WTC11 (cell line): ENCODE data around the gene ATF5. TPM values are rescaled to one million over a fixed set of nuclear protein-coding genes. Genes with fewer than 3 reads are reported as not detected.

Source experiments
- ATAC-seq: fragments of 200-7000 bp; cut with Tn5 transposase; 2 replicates; pipeline ENCODE4 v1.10.0; 2021; ENCODE audit warnings: mild to moderate bottlenecking, moderate library complexity
- CTCF ChIA-PET: fragments of 300-600 bp; sonication (Branson Sonifier 250); formaldehyde crosslinking; loops from one replicate; lab custom pipeline; 2021; ENCODE audit warnings: antibody characterized with exemption; lab: Charles Lee
- POLR2A ChIA-PET: fragments of 350-600 bp; sonication (Branson Sonifier 250); formaldehyde crosslinking; loops from one replicate; lab custom pipeline; 2021; ENCODE audit warnings: antibody characterized with exemption; lab: Charles Lee
- DNase-seq: peaks from one replicate; pipeline ENCODE4 v3.0.0; 2021; ENCODE audit warnings: low spot score
- H3K27ac Mint-ChIP-seq: 2 replicates; pipeline ENCODE4 v1.8.0; 2021; ENCODE audit warnings: mixed read lengths
- H3K27me3 Mint-ChIP-seq: 2 replicates; pipeline ENCODE4 v1.8.0; 2021; ENCODE audit warnings: low read depth, mild to moderate bottlenecking, moderate library complexity, mixed read lengths
- H3K36me3 Mint-ChIP-seq: 2 replicates; pipeline ENCODE4 v1.8.0; 2021; ENCODE audit warnings: mixed read lengths
- H3K4me1 Mint-ChIP-seq: 2 replicates; pipeline ENCODE4 v1.8.0; 2022; ENCODE audit warnings: mixed read lengths
- H3K4me3 Mint-ChIP-seq: 2 replicates; pipeline ENCODE4 v1.8.0; 2021; ENCODE audit warnings: mild to moderate bottlenecking, moderate library complexity, mixed read lengths
- H3K9me3 Mint-ChIP-seq: 2 replicates; pipeline ENCODE4 v1.8.0; 2021; ENCODE audit warnings: mixed read lengths
- ELF4 ChIP-seq: sonication (generic); formaldehyde crosslinking; IDR thresholded peaks from 2 replicates; pipeline ENCODE4 v1.8.1; 2022; ENCODE audit warnings: low read depth, mild to moderate bottlenecking, moderate library complexity, missing genetic modification reagents
- ESRRA ChIP-seq: sonication (generic); formaldehyde crosslinking; IDR thresholded peaks from 2 replicates; pipeline ENCODE4 v1.8.1; 2022; ENCODE audit warnings: mild to moderate bottlenecking, missing genetic modification reagents, borderline replicate concordance
- GTF2I ChIP-seq: fragments of 250-450 bp; sonication (Bioruptor Pico); conservative IDR thresholded peaks from 2 replicates; pipeline ENCODE4 v1.4.0; 2021; ENCODE audit warnings: mild to moderate bottlenecking
- JUN ChIP-seq: sonication (generic); formaldehyde crosslinking; IDR thresholded peaks from 2 replicates; pipeline ENCODE4 v1.8.0; 2023; ENCODE audit warnings: mild to moderate bottlenecking, missing genetic modification reagents
- MYBL2 ChIP-seq: sonication (generic); formaldehyde crosslinking; IDR thresholded peaks from 2 replicates; pipeline ENCODE4 v1.8.1; 2023; ENCODE audit warnings: mild to moderate bottlenecking, moderate library complexity, missing genetic modification reagents
- NFE2L1 ChIP-seq: sonication (generic); formaldehyde crosslinking; IDR thresholded peaks from 2 replicates; pipeline ENCODE4 v1.8.1; 2023; ENCODE audit warnings: missing genetic modification reagents
- NFYB ChIP-seq: sonication (generic); formaldehyde crosslinking; conservative IDR thresholded peaks from 2 replicates; pipeline ENCODE4 v1.8.0; 2022; ENCODE audit warnings: low read depth, missing genetic modification reagents
- RORB ChIP-seq: fragments of 250-450 bp; sonication (Bioruptor Pico); IDR thresholded peaks from 2 replicates; pipeline ENCODE4 v1.9.0; 2021; ENCODE audit warnings: mild to moderate bottlenecking
- TCF7 ChIP-seq: sonication (generic); formaldehyde crosslinking; IDR thresholded peaks from 2 replicates; pipeline ENCODE4 v1.8.0; 2022; ENCODE audit warnings: mild to moderate bottlenecking, low read depth, missing genetic modification reagents, moderate library complexity
- ZNF121 ChIP-seq: sonication (generic); formaldehyde crosslinking; IDR thresholded peaks from 2 replicates; pipeline ENCODE4 v1.8.0; 2023; ENCODE audit warnings: missing genetic modification reagents
- ZNF138 ChIP-seq: sonication (generic); formaldehyde crosslinking; conservative IDR thresholded peaks from 2 replicates; pipeline ENCODE4 v1.8.1; 2022; ENCODE audit warnings: mild to moderate bottlenecking, moderate library complexity, missing genetic modification reagents
- total RNA-seq: library from RNA; stranded (reverse); gene quantifications from 3 replicates; pipeline ENCODE4 v1.2.3, GENCODE V29; 2021
- TF ChIP-seq, protein P1 (sequence below): fragments of 250-450 bp; sonication (Bioruptor Pico); IDR thresholded peaks from 2 replicates; pipeline ENCODE4 v1.9.0; 2021; ENCODE audit warnings: mild to moderate bottlenecking
- TF ChIP-seq, protein P2 (sequence below): sonication (generic); formaldehyde crosslinking; IDR thresholded peaks from 2 replicates; pipeline ENCODE4 v1.8.0; 2022; ENCODE audit warnings: mild to moderate bottlenecking, missing genetic modification reagents
- TF ChIP-seq, protein P3 (sequence below): sonication (generic); formaldehyde crosslinking; IDR thresholded peaks from 2 replicates; pipeline ENCODE4 v1.8.0; 2023; ENCODE audit warnings: missing genetic modification reagents
- TF ChIP-seq, protein P4 (sequence below): sonication (generic); formaldehyde crosslinking; IDR thresholded peaks from 2 replicates; pipeline ENCODE4 v1.8.1; 2022; ENCODE audit warnings: mild to moderate bottlenecking, missing genetic modification reagents, moderate library complexity, borderline replicate concordance
- TF ChIP-seq, protein P5 (sequence below): sonication (generic); formaldehyde crosslinking; IDR thresholded peaks from 2 replicates; pipeline ENCODE4 v1.8.0; 2022; ENCODE audit warnings: mild to moderate bottlenecking, missing genetic modification reagents
- TF ChIP-seq, protein P6 (sequence below): fragments of 200-600 bp; IDR thresholded peaks from 2 replicates; pipeline ENCODE4 v1.8.0; 2022; ENCODE audit warnings: antibody characterized with exemption
- TF ChIP-seq, protein P7 (sequence below): sonication (generic); formaldehyde crosslinking; IDR thresholded peaks from 2 replicates; pipeline ENCODE4 v1.8.1; 2022; ENCODE audit warnings: low read depth, mild to moderate bottlenecking, moderate library complexity, missing genetic modification reagents, borderline replicate concordance
- TF ChIP-seq, protein P8 (sequence below): sonication (generic); formaldehyde crosslinking; IDR thresholded peaks from 2 replicates; pipeline ENCODE4 v1.8.0; 2022; ENCODE audit warnings: missing genetic modification reagents

Gene ATF5
- total RNA-seq, 1 experiment from 2014 or later, result 10.8 TPM

DNA sequence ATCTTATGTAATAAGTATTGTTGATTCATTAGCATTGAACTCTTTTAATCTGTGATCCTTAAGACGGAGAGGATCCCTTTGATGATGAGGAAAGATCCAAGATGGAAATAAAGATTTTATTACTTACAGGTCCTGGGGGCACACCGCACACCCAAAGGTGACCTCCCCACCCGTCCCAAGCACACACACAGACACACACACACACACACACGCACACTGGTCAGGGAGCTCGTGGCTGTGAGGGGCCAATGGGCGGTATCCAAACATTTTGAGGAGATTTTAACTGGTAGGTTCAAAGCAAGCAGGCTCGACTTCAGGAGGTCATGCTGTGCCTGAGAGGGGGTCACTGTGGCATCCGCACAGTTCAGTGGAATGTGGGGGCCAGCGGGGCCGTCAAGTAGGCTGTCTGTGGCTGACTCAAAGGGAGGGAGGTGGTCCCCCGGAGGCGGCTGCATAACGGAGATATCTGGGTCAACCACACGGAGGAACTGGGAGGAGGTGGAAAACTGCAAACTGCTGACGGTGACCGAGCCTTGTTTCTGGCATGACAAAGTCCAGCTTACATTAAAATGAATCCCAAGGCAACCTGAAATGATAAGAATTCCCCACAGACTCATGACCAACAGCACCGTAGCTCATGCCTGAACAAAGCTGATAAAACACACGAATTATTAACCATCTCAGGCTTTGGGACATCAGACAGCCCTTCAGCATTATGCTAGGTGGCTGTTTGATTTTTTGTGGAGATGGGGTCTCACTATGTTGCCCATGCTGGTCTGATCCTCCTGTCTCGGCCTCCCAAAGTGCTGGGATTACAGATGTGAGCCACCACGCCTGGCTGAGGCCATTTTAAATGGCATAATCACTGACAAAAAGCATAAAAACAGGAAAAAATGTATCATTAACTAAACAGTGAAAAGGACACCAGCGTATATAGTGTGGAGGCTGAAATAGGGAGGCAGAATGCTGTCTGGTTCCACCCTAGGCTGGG is 52.9 kb downstream of the ATF5 start:
- Mint-ChIP-seq H3K27ac (no peak overlapping the region), H3K9me3 (no peaks in the 10 kb centered on the region), H3K27me3 (no peaks in the 10 kb centered on the region), H3K36me3 (0 out of 2 replicates have a peak, but pooled peaks cover 2% of the 10 kb centered on the region), H3K4me3 (no peak overlapping the region), H3K4me1 (no peaks in the 10 kb centered on the region)
- ChIA-PET POLR2A (no interaction called here), CTCF (interaction anchor here (0.7 to 2.9 kb wide), 6 partner anchors 10 to 46 kb away, joined by 3 to 41 read pairs (median 6); no protein-coding TSS in a partner anchor)
- ATAC-seq (no peak), DNase-seq (no peak)
- TF ChIP-seq, protein P1, sequence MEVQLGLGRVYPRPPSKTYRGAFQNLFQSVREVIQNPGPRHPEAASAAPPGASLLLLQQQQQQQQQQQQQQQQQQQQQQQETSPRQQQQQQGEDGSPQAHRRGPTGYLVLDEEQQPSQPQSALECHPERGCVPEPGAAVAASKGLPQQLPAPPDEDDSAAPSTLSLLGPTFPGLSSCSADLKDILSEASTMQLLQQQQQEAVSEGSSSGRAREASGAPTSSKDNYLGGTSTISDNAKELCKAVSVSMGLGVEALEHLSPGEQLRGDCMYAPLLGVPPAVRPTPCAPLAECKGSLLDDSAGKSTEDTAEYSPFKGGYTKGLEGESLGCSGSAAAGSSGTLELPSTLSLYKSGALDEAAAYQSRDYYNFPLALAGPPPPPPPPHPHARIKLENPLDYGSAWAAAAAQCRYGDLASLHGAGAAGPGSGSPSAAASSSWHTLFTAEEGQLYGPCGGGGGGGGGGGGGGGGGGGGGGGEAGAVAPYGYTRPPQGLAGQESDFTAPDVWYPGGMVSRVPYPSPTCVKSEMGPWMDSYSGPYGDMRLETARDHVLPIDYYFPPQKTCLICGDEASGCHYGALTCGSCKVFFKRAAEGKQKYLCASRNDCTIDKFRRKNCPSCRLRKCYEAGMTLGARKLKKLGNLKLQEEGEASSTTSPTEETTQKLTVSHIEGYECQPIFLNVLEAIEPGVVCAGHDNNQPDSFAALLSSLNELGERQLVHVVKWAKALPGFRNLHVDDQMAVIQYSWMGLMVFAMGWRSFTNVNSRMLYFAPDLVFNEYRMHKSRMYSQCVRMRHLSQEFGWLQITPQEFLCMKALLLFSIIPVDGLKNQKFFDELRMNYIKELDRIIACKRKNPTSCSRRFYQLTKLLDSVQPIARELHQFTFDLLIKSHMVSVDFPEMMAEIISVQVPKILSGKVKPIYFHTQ (CRISPR knock-in tag), result no peak
- TF ChIP-seq MYBL2 (no peak), ZNF138 (no peak), ESRRA (CRISPR knock-in tag) (no peak), NFYB (no peak), NFE2L1 (CRISPR knock-in tag) (no peak), ELF4 (CRISPR knock-in tag) (no peak), ZNF121 (CRISPR knock-in tag) (no peak), RORB (CRISPR knock-in tag) (no peak), TCF7 (CRISPR knock-in tag) (no peak), GTF2I (no peak), JUN (CRISPR knock-in tag) (no peak)
- TF ChIP-seq, protein P2, sequence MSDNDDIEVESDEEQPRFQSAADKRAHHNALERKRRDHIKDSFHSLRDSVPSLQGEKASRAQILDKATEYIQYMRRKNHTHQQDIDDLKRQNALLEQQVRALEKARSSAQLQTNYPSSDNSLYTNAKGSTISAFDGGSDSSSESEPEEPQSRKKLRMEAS, result no peak
- TF ChIP-seq, protein P3, sequence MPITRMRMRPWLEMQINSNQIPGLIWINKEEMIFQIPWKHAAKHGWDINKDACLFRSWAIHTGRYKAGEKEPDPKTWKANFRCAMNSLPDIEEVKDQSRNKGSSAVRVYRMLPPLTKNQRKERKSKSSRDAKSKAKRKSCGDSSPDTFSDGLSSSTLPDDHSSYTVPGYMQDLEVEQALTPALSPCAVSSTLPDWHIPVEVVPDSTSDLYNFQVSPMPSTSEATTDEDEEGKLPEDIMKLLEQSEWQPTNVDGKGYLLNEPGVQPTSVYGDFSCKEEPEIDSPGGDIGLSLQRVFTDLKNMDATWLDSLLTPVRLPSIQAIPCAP (CRISPR knock-in tag), result no peak
- TF ChIP-seq, protein P4, sequence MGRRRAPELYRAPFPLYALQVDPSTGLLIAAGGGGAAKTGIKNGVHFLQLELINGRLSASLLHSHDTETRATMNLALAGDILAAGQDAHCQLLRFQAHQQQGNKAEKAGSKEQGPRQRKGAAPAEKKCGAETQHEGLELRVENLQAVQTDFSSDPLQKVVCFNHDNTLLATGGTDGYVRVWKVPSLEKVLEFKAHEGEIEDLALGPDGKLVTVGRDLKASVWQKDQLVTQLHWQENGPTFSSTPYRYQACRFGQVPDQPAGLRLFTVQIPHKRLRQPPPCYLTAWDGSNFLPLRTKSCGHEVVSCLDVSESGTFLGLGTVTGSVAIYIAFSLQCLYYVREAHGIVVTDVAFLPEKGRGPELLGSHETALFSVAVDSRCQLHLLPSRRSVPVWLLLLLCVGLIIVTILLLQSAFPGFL (CRISPR knock-in tag), result no peak
- TF ChIP-seq, protein P5, sequence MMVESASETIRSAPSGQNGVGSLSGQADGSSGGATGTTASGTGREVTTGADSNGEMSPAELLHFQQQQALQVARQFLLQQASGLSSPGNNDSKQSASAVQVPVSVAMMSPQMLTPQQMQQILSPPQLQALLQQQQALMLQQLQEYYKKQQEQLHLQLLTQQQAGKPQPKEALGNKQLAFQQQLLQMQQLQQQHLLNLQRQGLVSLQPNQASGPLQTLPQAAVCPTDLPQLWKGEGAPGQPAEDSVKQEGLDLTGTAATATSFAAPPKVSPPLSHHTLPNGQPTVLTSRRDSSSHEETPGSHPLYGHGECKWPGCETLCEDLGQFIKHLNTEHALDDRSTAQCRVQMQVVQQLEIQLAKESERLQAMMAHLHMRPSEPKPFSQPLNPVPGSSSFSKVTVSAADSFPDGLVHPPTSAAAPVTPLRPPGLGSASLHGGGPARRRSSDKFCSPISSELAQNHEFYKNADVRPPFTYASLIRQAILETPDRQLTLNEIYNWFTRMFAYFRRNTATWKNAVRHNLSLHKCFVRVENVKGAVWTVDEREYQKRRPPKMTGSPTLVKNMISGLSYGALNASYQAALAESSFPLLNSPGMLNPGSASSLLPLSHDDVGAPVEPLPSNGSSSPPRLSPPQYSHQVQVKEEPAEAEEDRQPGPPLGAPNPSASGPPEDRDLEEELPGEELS, result no peak
- TF ChIP-seq, protein P6, sequence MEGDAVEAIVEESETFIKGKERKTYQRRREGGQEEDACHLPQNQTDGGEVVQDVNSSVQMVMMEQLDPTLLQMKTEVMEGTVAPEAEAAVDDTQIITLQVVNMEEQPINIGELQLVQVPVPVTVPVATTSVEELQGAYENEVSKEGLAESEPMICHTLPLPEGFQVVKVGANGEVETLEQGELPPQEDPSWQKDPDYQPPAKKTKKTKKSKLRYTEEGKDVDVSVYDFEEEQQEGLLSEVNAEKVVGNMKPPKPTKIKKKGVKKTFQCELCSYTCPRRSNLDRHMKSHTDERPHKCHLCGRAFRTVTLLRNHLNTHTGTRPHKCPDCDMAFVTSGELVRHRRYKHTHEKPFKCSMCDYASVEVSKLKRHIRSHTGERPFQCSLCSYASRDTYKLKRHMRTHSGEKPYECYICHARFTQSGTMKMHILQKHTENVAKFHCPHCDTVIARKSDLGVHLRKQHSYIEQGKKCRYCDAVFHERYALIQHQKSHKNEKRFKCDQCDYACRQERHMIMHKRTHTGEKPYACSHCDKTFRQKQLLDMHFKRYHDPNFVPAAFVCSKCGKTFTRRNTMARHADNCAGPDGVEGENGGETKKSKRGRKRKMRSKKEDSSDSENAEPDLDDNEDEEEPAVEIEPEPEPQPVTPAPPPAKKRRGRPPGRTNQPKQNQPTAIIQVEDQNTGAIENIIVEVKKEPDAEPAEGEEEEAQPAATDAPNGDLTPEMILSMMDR, result no peak
- TF ChIP-seq, protein P7, sequence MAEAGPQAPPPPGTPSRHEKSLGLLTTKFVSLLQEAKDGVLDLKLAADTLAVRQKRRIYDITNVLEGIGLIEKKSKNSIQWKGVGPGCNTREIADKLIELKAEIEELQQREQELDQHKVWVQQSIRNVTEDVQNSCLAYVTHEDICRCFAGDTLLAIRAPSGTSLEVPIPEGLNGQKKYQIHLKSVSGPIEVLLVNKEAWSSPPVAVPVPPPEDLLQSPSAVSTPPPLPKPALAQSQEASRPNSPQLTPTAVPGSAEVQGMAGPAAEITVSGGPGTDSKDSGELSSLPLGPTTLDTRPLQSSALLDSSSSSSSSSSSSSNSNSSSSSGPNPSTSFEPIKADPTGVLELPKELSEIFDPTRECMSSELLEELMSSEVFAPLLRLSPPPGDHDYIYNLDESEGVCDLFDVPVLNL (CRISPR knock-in tag), result no peak
- TF ChIP-seq, protein P8, sequence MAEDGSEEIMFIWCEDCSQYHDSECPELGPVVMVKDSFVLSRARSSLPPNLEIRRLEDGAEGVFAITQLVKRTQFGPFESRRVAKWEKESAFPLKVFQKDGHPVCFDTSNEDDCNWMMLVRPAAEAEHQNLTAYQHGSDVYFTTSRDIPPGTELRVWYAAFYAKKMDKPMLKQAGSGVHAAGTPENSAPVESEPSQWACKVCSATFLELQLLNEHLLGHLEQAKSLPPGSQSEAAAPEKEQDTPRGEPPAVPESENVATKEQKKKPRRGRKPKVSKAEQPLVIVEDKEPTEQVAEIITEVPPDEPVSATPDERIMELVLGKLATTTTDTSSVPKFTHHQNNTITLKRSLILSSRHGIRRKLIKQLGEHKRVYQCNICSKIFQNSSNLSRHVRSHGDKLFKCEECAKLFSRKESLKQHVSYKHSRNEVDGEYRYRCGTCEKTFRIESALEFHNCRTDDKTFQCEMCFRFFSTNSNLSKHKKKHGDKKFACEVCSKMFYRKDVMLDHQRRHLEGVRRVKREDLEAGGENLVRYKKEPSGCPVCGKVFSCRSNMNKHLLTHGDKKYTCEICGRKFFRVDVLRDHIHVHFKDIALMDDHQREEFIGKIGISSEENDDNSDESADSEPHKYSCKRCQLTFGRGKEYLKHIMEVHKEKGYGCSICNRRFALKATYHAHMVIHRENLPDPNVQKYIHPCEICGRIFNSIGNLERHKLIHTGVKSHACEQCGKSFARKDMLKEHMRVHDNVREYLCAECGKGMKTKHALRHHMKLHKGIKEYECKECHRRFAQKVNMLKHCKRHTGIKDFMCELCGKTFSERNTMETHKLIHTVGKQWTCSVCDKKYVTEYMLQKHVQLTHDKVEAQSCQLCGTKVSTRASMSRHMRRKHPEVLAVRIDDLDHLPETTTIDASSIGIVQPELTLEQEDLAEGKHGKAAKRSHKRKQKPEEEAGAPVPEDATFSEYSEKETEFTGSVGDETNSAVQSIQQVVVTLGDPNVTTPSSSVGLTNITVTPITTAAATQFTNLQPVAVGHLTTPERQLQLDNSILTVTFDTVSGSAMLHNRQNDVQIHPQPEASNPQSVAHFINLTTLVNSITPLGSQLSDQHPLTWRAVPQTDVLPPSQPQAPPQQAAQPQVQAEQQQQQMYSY (CRISPR knock-in tag), result no peak
